OCI-LY1 (cell line): ENCODE results near the gene LRP1-AS.

Experiments used
- H2AFZ ChIP-seq: fragments of 200-600 bp; sonication (generic), shearing (Covaris generic); 2 replicates; pipeline ENCODE4 v1.6.0; 2014; ENCODE audit warnings: antibody characterized with exemption, mild to moderate bottlenecking, low read length
- H3F3A ChIP-seq: fragments of 200-600 bp; sonication (generic), shearing (Covaris generic); 2 replicates; pipeline ENCODE4 v1.6.0; 2014; ENCODE audit warnings: mild to moderate bottlenecking, antibody characterized with exemption, low read length, moderate library complexity; ENCODE audit not compliant: insufficient read depth
- H3K27ac ChIP-seq: fragments of 200-600 bp; sonication (generic); 2 replicates; pipeline ENCODE4 v1.5.1; 2014; ENCODE audit warnings: low read length, mixed run types, mild to moderate bottlenecking, low read depth; ENCODE audit not compliant: poor library complexity, severe bottlenecking
- H3K27me3 ChIP-seq: fragments of 200-600 bp; sonication (generic); 2 replicates; pipeline ENCODE4 v1.6.0; 2014; ENCODE audit warnings: antibody characterized with exemption, mild to moderate bottlenecking, low read length, moderate library complexity; ENCODE audit not compliant: insufficient read depth
- H3K36me3 ChIP-seq: fragments of 200-600 bp; sonication (generic); 2 replicates; pipeline ENCODE4 v1.6.1; 2014; ENCODE audit warnings: mild to moderate bottlenecking, antibody characterized with exemption, low read length, moderate library complexity, mixed read lengths; ENCODE audit not compliant: insufficient read depth
- H3K4me1 ChIP-seq: fragments of 200-600 bp; sonication (generic); 2 replicates; pipeline ENCODE4 v1.5.1; 2014; ENCODE audit warnings: mild to moderate bottlenecking, low read length, moderate library complexity; ENCODE audit not compliant: insufficient read depth, severe bottlenecking
- H3K4me2 ChIP-seq: fragments of 200-600 bp; sonication (generic), shearing (Covaris generic); 2 replicates; pipeline ENCODE4 v1.6.1; 2014; ENCODE audit warnings: low read length
- H3K4me3 ChIP-seq: fragments of 200-600 bp; sonication (generic); 2 replicates; pipeline ENCODE4 v1.5.1; 2014; ENCODE audit warnings: low read length, low read depth, mild to moderate bottlenecking, mixed read lengths; ENCODE audit not compliant: poor library complexity, severe bottlenecking
- H3K79me2 ChIP-seq: fragments of 200-600 bp; shearing (Covaris generic); 2 replicates; pipeline ENCODE4 v1.6.1; 2016; ENCODE audit warnings: mixed run types, low read length, mixed read lengths; ENCODE audit not compliant: insufficient read depth
- H3K9ac ChIP-seq: fragments of 200-600 bp; sonication (generic), shearing (Covaris generic); 2 replicates; pipeline ENCODE4 v1.6.1; 2014; ENCODE audit warnings: mild to moderate bottlenecking, low read length, mixed read lengths
- H3K9me2 ChIP-seq: fragments of 200-600 bp; sonication (generic), shearing (Covaris generic); 2 replicates; pipeline ENCODE4 v1.6.1; 2014; ENCODE audit warnings: low read depth, mild to moderate bottlenecking, low read length, mixed read lengths
- H3K9me3 ChIP-seq: fragments of 200-600 bp; shearing (Covaris generic); 2 replicates; pipeline ENCODE4 v1.6.1; 2014; ENCODE audit warnings: low read length, mixed read lengths
- H4K20me1 ChIP-seq: fragments of 200-600 bp; sonication (generic), shearing (Covaris generic); 2 replicates; pipeline ENCODE4 v1.6.0; 2016; ENCODE audit warnings: mild to moderate bottlenecking, low read length; ENCODE audit not compliant: insufficient read depth
- CTCF ChIP-seq: fragments of 200-600 bp; sonication (generic), shearing (Covaris generic); IDR thresholded peaks from 2 replicates; pipeline ENCODE4 v1.5.1; 2017; ENCODE audit warnings: mild to moderate bottlenecking, antibody characterized with exemption, low read length, moderate library complexity, mixed read lengths
- EZH2 ChIP-seq: fragments of 200-600 bp; sonication (generic), shearing (Covaris generic); IDR thresholded peaks from 2 replicates; pipeline ENCODE4 v1.8.0; 2017; ENCODE audit warnings: borderline replicate concordance, mixed run types, mild to moderate bottlenecking, antibody characterized with exemption, low read length, moderate library complexity, mixed read lengths

LRP1-AS gene

GRCh38 chr12:57173089-57173488 lies 25.7 kb upstream of the LRP1-AS start:
- Histone ChIP-seq H3K9ac (no peak overlapping the region), H3K27me3 (peaks cover 5% of the 10 kb centered on the region; the same call in 1 of the 2 replicates), H3K36me3 (no peaks in the 10 kb centered on the region), H3F3A (no peaks in the 10 kb centered on the region), H3K9me2 (no peaks in the 10 kb centered on the region), H3K27ac (no peak overlapping the region), H2AFZ (no peak overlapping the region), H3K4me2 (no peak overlapping the region), H3K9me3 (no peaks in the 10 kb centered on the region), H3K79me2 (no peaks in the 10 kb centered on the region), H3K4me3 (no peak overlapping the region), H4K20me1 (no peaks in the 10 kb centered on the region), H3K4me1 (peaks cover 8% of the 10 kb centered on the region)
- no peak for TF ChIP-seq EZH2
- peak; percentile 84 for TF ChIP-seq CTCF

GRCh38 chr12:57171668-57172067 lies 24.2 kb upstream of the LRP1-AS start:
- no peaks in the 10 kb centered on the region for H4K20me1 ChIP-seq
- no peak for TF ChIP-seq CTCF
- no peak for TF ChIP-seq EZH2

GRCh38 chr12:57170927-57171326 lies 23.5 kb upstream of the LRP1-AS start:
- Histone ChIP-seq H4K20me1 (no peaks in the 10 kb centered on the region), H3K4me3 (no peak overlapping the region), H3K9me3 (no peaks in the 10 kb centered on the region), H3K4me2 (no peak overlapping the region), H3K27me3 (peaks cover 8% of the 10 kb centered on the region; the same call in 1 of the 2 replicates), H3K79me2 (no peaks in the 10 kb centered on the region), H3K36me3 (no peaks in the 10 kb centered on the region), H3K9me2 (no peaks in the 10 kb centered on the region), H3F3A (no peaks in the 10 kb centered on the region), H3K9ac (no peak overlapping the region), H2AFZ (no peak overlapping the region), H3K27ac (no peak overlapping the region), H3K4me1 (no peaks in the 10 kb centered on the region)
- no peak for TF ChIP-seq CTCF
- no peak for TF ChIP-seq EZH2

More at GRCh38 chr12:57171668-57172067, 24.2 kb upstream of the LRP1-AS start:
- Histone ChIP-seq H3K9me2 (no peaks in the 10 kb centered on the region), H3K9me3 (no peaks in the 10 kb centered on the region), H2AFZ (no peak overlapping the region), H3F3A (no peaks in the 10 kb centered on the region), H3K4me1 (no peaks in the 10 kb centered on the region), H3K27ac (no peak overlapping the region), H3K9ac (no peak overlapping the region), H3K27me3 (peaks cover 8% of the 10 kb centered on the region; the same call in 1 of the 2 replicates), H3K36me3 (no peaks in the 10 kb centered on the region), H3K79me2 (no peaks in the 10 kb centered on the region), H3K4me2 (no peak overlapping the region), H3K4me3 (no peak overlapping the region)
